H1 (cell line): ENCODE results near the gene ELFN2. TPM values are rescaled to one million over a fixed set of nuclear protein-coding genes. Genes with fewer than 3 reads are reported as not detected.

Experiments
- CTCF ChIA-PET: fragments of 300-600 bp; sonication (Branson Sonifier 250); formaldehyde crosslinking; loops from one replicate; lab custom pipeline; 2021; ENCODE audit not compliant: partially characterized antibody; lab: Charles Lee
- POLR2A ChIA-PET: fragments of 300-600 bp; sonication (Branson Sonifier 250); formaldehyde crosslinking; loops from one replicate; lab custom pipeline; 2021; ENCODE audit warnings: inconsistent platforms; ENCODE audit not compliant: partially characterized antibody; lab: Charles Lee
- DNase-seq, 2 experiments: peaks; one replicate each; pipeline versions ENCODE4 v3.0.0 to v3.0.0-alpha.2; 2010 to 2022; ENCODE audit warnings: low spot score in 2 of 2, low read depth in 1 of 2, mixed read lengths in 1 of 2
- FAIRE-seq: peaks from 2 replicates; lab custom pipeline; 2011; peaks lifted over from hg19 to GRCh38; lab: Jason Lieb, UNC
- H2AFZ ChIP-seq: 2 replicates; pipeline ENCODE4 v1.8.1; 2012; ENCODE audit warnings: low read length, inconsistent platforms
- H2AK5ac ChIP-seq: 2 replicates; pipeline ENCODE4 v1.6.1; 2013; ENCODE audit warnings: low read depth, low read length
- H2BK120ac ChIP-seq: replicated peaks from 2 replicates; pipeline ENCODE3; 2013; ENCODE audit warnings: low read depth, low read length, inconsistent platforms
- H2BK12ac ChIP-seq: 2 replicates; pipeline ENCODE4 v1.6.1; 2013; ENCODE audit warnings: low read depth, low read length
- H2BK15ac ChIP-seq: 2 replicates; pipeline ENCODE4 v1.6.1; 2013; ENCODE audit warnings: low read length
- H2BK20ac ChIP-seq: 2 replicates; pipeline ENCODE4 v1.6.1; 2013; ENCODE audit warnings: low read length
- H2BK5ac ChIP-seq: 2 replicates; pipeline ENCODE4 v1.6.1; 2013; ENCODE audit warnings: low read depth, low read length
- H3K14ac ChIP-seq: 2 replicates; pipeline ENCODE4 v1.6.1; 2013; ENCODE audit warnings: inconsistent platforms; ENCODE audit not compliant: insufficient read length
- H3K18ac ChIP-seq: 2 replicates; pipeline ENCODE4 v1.6.1; 2013; ENCODE audit warnings: low read length; ENCODE audit errors: extremely low read depth
- H3K23ac ChIP-seq: 2 replicates; pipeline ENCODE4 v1.6.1; 2013; ENCODE audit warnings: inconsistent platforms; ENCODE audit not compliant: insufficient read length
- H3K23me2 ChIP-seq: 2 replicates; pipeline ENCODE4 v1.6.1; 2013; ENCODE audit warnings: low read depth, low read length
- H3K27ac ChIP-seq: 2 replicates; pipeline ENCODE4 v1.6.1; 2011; ENCODE audit warnings: low read depth, low read length, inconsistent platforms
- H3K27me3 ChIP-seq, 4 experiments: replicated peaks in 1 of 4; 1 replicate in 1 of 4; 2 replicates in 3 of 4; pipeline versions ENCODE4 v1.6.1 to v1.8.1; 2011 to 2013; ENCODE audit warnings: low read length in 3 of 4, mild to moderate bottlenecking in 3 of 4, inconsistent platforms in 2 of 4, mixed read lengths in 2 of 4, moderate library complexity in 1 of 4; ENCODE audit not compliant: control insufficient read depth in 3 of 4, insufficient read depth in 3 of 4; ENCODE audit errors: extremely low read depth in 1 of 4
- H3K36me3 ChIP-seq, 4 experiments: 2 replicates each; pipeline versions ENCODE4 v1.6.1 to v1.8.1; 2011 to 2013; ENCODE audit warnings: mild to moderate bottlenecking in 4 of 4, low read length in 3 of 4, moderate library complexity in 2 of 4, control low read depth in 1 of 4, inconsistent platforms in 1 of 4; ENCODE audit not compliant: insufficient read depth in 4 of 4, control insufficient read depth in 2 of 4
- H3K4ac ChIP-seq: replicated peaks from 2 replicates; pipeline ENCODE3; 2013; ENCODE audit warnings: low read length, low read depth, mixed read lengths, inconsistent platforms; ENCODE audit not compliant: insufficient read length
- H3K4me1 ChIP-seq, 4 experiments: replicated peaks in 1 of 4; 1 replicate in 1 of 4; 2 replicates in 3 of 4; pipeline versions ENCODE4 v1.6.1 to v1.8.1; 2011 to 2013; ENCODE audit warnings: low read length in 3 of 4, inconsistent platforms in 2 of 4, mixed read lengths in 1 of 4; ENCODE audit not compliant: insufficient read depth in 4 of 4, control insufficient read depth in 3 of 4
- H3K4me2 ChIP-seq, 2 experiments: 2 replicates each; pipeline versions ENCODE4 v1.6.1 to v1.8.1; 2011 to 2013; ENCODE audit warnings: low read depth in 2 of 2, low read length in 2 of 2, control low read depth in 1 of 2, inconsistent platforms in 1 of 2, mild to moderate bottlenecking in 1 of 2; ENCODE audit not compliant: insufficient read depth in 1 of 2
- H3K4me3 ChIP-seq, 4 experiments: fragments of 200-600, 300-600 bp in 1 of 4; sonication (generic), shearing (Covaris generic), sonication (Bioruptor Twin) in 1 of 4; 2 replicates each; pipeline versions ENCODE4 v1.5.1 to v1.8.1; 2011 to 2016; ENCODE audit warnings: low read length in 4 of 4, low read depth in 3 of 4, control low read depth in 2 of 4, inconsistent platforms in 2 of 4, mild to moderate bottlenecking in 2 of 4, mixed read lengths in 1 of 4, moderate library complexity in 1 of 4; ENCODE audit not compliant: insufficient read depth in 2 of 4; ENCODE audit errors: extremely low read depth in 1 of 4
- H3K56ac ChIP-seq: replicated peaks from 2 replicates; pipeline ENCODE3; 2013; ENCODE audit warnings: low read depth, mild to moderate bottlenecking, mixed read lengths, low read length, inconsistent platforms; ENCODE audit not compliant: insufficient read length
- H3K79me1 ChIP-seq: 2 replicates; pipeline ENCODE4 v1.6.1; 2013; ENCODE audit warnings: low read depth, low read length, control low read depth
- H3K79me2 ChIP-seq, 2 experiments: 2 replicates each; pipeline versions ENCODE4 v1.6.1 to v1.8.1; 2012 to 2013; ENCODE audit warnings: low read length in 2 of 2, mild to moderate bottlenecking in 2 of 2, inconsistent platforms in 1 of 2; ENCODE audit not compliant: insufficient read depth in 2 of 2, control insufficient read depth in 1 of 2
- H3K9ac ChIP-seq, 4 experiments: replicated peaks in 1 of 4; 1 replicate in 1 of 4; 2 replicates in 3 of 4; pipeline versions ENCODE4 v1.6.1 to v1.8.1; 2011 to 2013; ENCODE audit warnings: low read depth in 3 of 4, low read length in 3 of 4, control low read depth in 2 of 4, mild to moderate bottlenecking in 2 of 4, moderate library complexity in 2 of 4, inconsistent platforms in 1 of 4; ENCODE audit errors: extremely low read depth in 1 of 4
- H3K9me3 ChIP-seq, 2 experiments: 2 replicates each; pipeline versions ENCODE4 v1.6.1 to v1.8.1; 2012 to 2013; ENCODE audit warnings: mild to moderate bottlenecking in 2 of 2, moderate library complexity in 2 of 2, control low read depth in 1 of 2, inconsistent platforms in 1 of 2, low read depth in 1 of 2, low read length in 1 of 2, mixed read lengths in 1 of 2; ENCODE audit not compliant: insufficient read depth in 2 of 2
- H4K20me1 ChIP-seq, 2 experiments: replicated peaks in 1 of 2; 2 replicates each; pipeline versions ENCODE3 to v1.8.1; 2011 to 2013; ENCODE audit warnings: inconsistent platforms in 2 of 2, low read length in 2 of 2, mild to moderate bottlenecking in 1 of 2; ENCODE audit not compliant: insufficient read depth in 2 of 2, control insufficient read depth in 1 of 2
- H4K5ac ChIP-seq: 2 replicates; pipeline ENCODE4 v1.6.1; 2013; ENCODE audit warnings: low read length, low read depth, mixed read lengths, inconsistent platforms; ENCODE audit not compliant: insufficient read length
- H4K8ac ChIP-seq: 2 replicates; pipeline ENCODE4 v1.8.0; 2013; ENCODE audit warnings: mild to moderate bottlenecking, moderate library complexity, low read length, inconsistent platforms; ENCODE audit not compliant: insufficient read depth; ENCODE audit errors: extremely low read depth
- H4K91ac ChIP-seq: replicated peaks from 2 replicates; pipeline ENCODE3; 2013; ENCODE audit warnings: low read length, mixed read lengths, inconsistent platforms; ENCODE audit not compliant: insufficient read length
- FOSL1 ChIP-seq: IDR thresholded peaks from 2 replicates; pipeline ENCODE4 v1.6.1; 2011; ENCODE audit warnings: mild to moderate bottlenecking, low read depth, low read length, moderate library complexity; ENCODE audit not compliant: insufficient read depth
- MAX ChIP-seq: IDR thresholded peaks from 2 replicates; pipeline ENCODE4 v1.6.1; 2012; ENCODE audit warnings: inconsistent platforms
- WGBS, 2 experiments: shearing (Covaris generic) in 1 of 2; methylation state at CpG; one replicate each; pipeline versions ENCODE4 v1.1.6 to v1.1.7; 2013 to 2015; ENCODE audit warnings: low lambda C conversion rate in 2 of 2, mixed read lengths in 2 of 2, inconsistent platforms in 1 of 2, low coverage in 1 of 2, missing lambda C conversion rate in 1 of 2; ENCODE audit not compliant: insufficient replicate concordance in 2 of 2, insufficient coverage in 1 of 2, insufficient read length in 1 of 2; ENCODE audit errors: extremely low coverage in 1 of 2, missing lambda C conversion rate in 1 of 2; 5-methylcytosine and 5-hydroxymethylcytosine counted together
- polyA plus RNA-seq, 7 experiments: library from polyadenylated mRNA; depleted of rRNA in 3 of 7; stranded (reverse) in 5 of 7; unstranded in 2 of 7; fragments of >200 nt in 5 of 7; fragments of 200-250 nt in 2 of 7; gene quantifications; 1 replicate in 5 of 7; 2 replicates in 1 of 7; 4 replicates in 1 of 7; pipeline versions ENCODE4 v1.2.1 to v1.2.3, GENCODE V29; 2011 to 2013; ENCODE audit warnings: missing spikeins in 2 of 7, mixed read lengths in 2 of 7
- total RNA-seq: library from RNA; stranded (reverse); fragmentation: NEBNext Ultra II Directional; extraction: Animal tissue kit (Norgen Biotek cat#: 25700); gene quantifications from 2 replicates; pipeline ENCODE4 v1.2.1, GENCODE V29; 2021

ELFN2 gene
- total and polyA plus RNA-seq, 2 of the 8 experiments (the other 6 are each of a cell fraction or from before 2014, with no cell fraction given): 0.63 to 0.88 TPM

- H3K27ac ChIP-seq: no peak overlapping the region
- no peak overlapping the region for H2BK120ac ChIP-seq
- H3K18ac ChIP-seq: no peak overlapping the region
- H3K36me3 ChIP-seq: no peaks in the 10 kb centered on the region
- H3K4me1 ChIP-seq: peaks cover 0 to 7% (median 0%) of the 10 kb centered on the region in 4 experiments; a peak in 1 of 7 replicates
- no peak overlapping the region for H3K14ac ChIP-seq
- 88% methylated on average over 11 of the region's 13 CpGs; no CpG with 5 or more reads in 1 of the 2 experiments for WGBS, 2 experiments
- POLR2A ChIA-PET: no interaction called here
- no peaks in the 10 kb centered on the region for H3K9me3 ChIP-seq
- H4K8ac ChIP-seq: 0 out of 2 replicates have a peak overlapping the region, but pooled peaks have one; percentile 28
- no peaks in the 10 kb centered on the region; a peak in 1 of 7 replicates for H3K27me3 ChIP-seq
- no peak for FAIRE-seq
- no peak overlapping the region for H3K23ac ChIP-seq
- H2BK12ac ChIP-seq: no peak overlapping the region
- no peak overlapping the region for H3K9ac ChIP-seq
- no peak overlapping the region for H2AK5ac ChIP-seq
- 0 out of 2 replicates have a peak overlapping the region, but pooled peaks have one; percentile 10 for H2BK20ac ChIP-seq
- no peak overlapping the region for H3K4ac ChIP-seq
- no peak overlapping the region for H3K4me3 ChIP-seq
- CTCF ChIA-PET: interaction anchor here (0.9 to 2.4 kb wide), 5 partner anchors 12 to 75 kb away, joined by 3 to 8 read pairs (median 3); no protein-coding TSS in a partner anchor
- no peaks in the 10 kb centered on the region for H4K20me1 ChIP-seq
- no peaks in the 10 kb centered on the region for H3K79me2 ChIP-seq
- H3K23me2 ChIP-seq: no peaks in the 10 kb centered on the region
- peak overlapping the region; percentile 82 for H4K91ac ChIP-seq
- no peak overlapping the region for H4K5ac ChIP-seq
- H2BK15ac ChIP-seq: no peak overlapping the region
- no peak overlapping the region for H3K4me2 ChIP-seq
- no peak overlapping the region for H3K56ac ChIP-seq
- H2BK5ac ChIP-seq: no peak overlapping the region
- no peaks in the 10 kb centered on the region for H3K79me1 ChIP-seq
- no peak for DNase-seq
- no peak for TF ChIP-seq MAX
- TF ChIP-seq FOSL1: no peak
- H2AFZ ChIP-seq: no peak overlapping the region
Observed at GRCh38 chr22:37409459-37410050, 17.7 kb downstream of the ELFN2 start.
